CD14-positive monocyte (primary cell): ENCODE measurements around the gene TCIRG1. TPM values are rescaled to one million over a fixed set of nuclear protein-coding genes. Genes with fewer than 3 reads are reported as not detected.

Experiments
- DNase-seq, 3 donors: peaks; one replicate each; pipeline ENCODE4 v3.0.0-alpha.2; 2011 to 2022
- H2AFZ ChIP-seq: 2 replicates; pipeline ENCODE4 v1.6.0; 2012; ENCODE audit warnings: mild to moderate bottlenecking, low read depth, low read length, inconsistent platforms; ENCODE audit not compliant: insufficient read depth, poor library complexity, severe bottlenecking
- H3K27ac ChIP-seq, 2 donors: 1 replicate in 1 of 2; 2 replicates in 1 of 2; pipeline ENCODE4 v1.5.1; 2012 to 2013; ENCODE audit warnings: low read length in 2 of 2, control low read depth in 1 of 2, inconsistent platforms in 1 of 2, low read depth in 1 of 2, mild to moderate bottlenecking in 1 of 2
- H3K27me3 ChIP-seq, 2 donors: one replicate each; pipeline versions ENCODE4 v1.6.0 to v1.6.1; 2011 to 2013; ENCODE audit warnings: low read length in 2 of 2; ENCODE audit not compliant: control insufficient read depth in 2 of 2, insufficient read depth in 2 of 2
- H3K36me3 ChIP-seq, 2 donors: replicated peaks in 1 of 2; 1 replicate in 1 of 2; 2 replicates in 1 of 2; pipeline versions ENCODE4 v1.5.1 to v1.6.1; 2012 to 2013; ENCODE audit warnings: low read length in 2 of 2, control low read depth in 1 of 2, inconsistent platforms in 1 of 2, mild to moderate bottlenecking in 1 of 2; ENCODE audit not compliant: insufficient read depth in 2 of 2, control insufficient read depth in 1 of 2
- H3K4me1 ChIP-seq, 2 donors: 1 replicate in 1 of 2; 2 replicates in 1 of 2; pipeline versions ENCODE4 v1.5.1 to v1.6.1; 2012 to 2013; ENCODE audit warnings: low read length in 2 of 2, control low read depth in 1 of 2, inconsistent platforms in 1 of 2, mild to moderate bottlenecking in 1 of 2, moderate library complexity in 1 of 2; ENCODE audit not compliant: insufficient read depth in 2 of 2, control insufficient read depth in 1 of 2
- H3K4me2 ChIP-seq: replicated peaks from 2 replicates; pipeline ENCODE3; 2012; ENCODE audit warnings: low read length, moderate library complexity, mild to moderate bottlenecking; ENCODE audit not compliant: poor library complexity, severe bottlenecking; ENCODE audit errors: extremely low read depth
- H3K4me3 ChIP-seq, 3 experiments: fragments of 200-600 bp in 1 of 3; sonication (generic) in 1 of 3; replicated peaks in 1 of 3; 1 replicate in 2 of 3; 2 replicates in 1 of 3; pipeline ENCODE4 v1.5.1; 2011 to 2013; ENCODE audit warnings: low read length in 3 of 3, mild to moderate bottlenecking in 3 of 3, control low read depth in 2 of 3, low read depth in 2 of 3, inconsistent platforms in 1 of 3, moderate library complexity in 1 of 3
- H3K79me2 ChIP-seq: 2 replicates; pipeline ENCODE4 v1.6.0; 2012; ENCODE audit warnings: mild to moderate bottlenecking, control low read depth, inconsistent platforms, low read length, moderate library complexity; ENCODE audit not compliant: insufficient read depth
- H3K9ac ChIP-seq: 2 replicates; pipeline ENCODE4 v1.6.0; 2017; ENCODE audit warnings: low read length, mild to moderate bottlenecking; ENCODE audit not compliant: insufficient read depth, poor library complexity, severe bottlenecking
- H3K9me3 ChIP-seq, 2 donors: replicated peaks in 1 of 2; 1 replicate in 1 of 2; 2 replicates in 1 of 2; pipeline versions ENCODE4 v1.5.1 to v1.6.1; 2012 to 2013; ENCODE audit warnings: low read length in 2 of 2, control low read depth in 1 of 2; ENCODE audit not compliant: control insufficient read depth in 1 of 2, insufficient read depth in 1 of 2
- H4K20me1 ChIP-seq: 2 replicates; pipeline ENCODE4 v1.6.0; 2012; ENCODE audit warnings: mild to moderate bottlenecking, low read length, control low read depth, moderate library complexity; ENCODE audit not compliant: insufficient read depth
- H3K27ac Mint-ChIP-seq, 7 donors: one replicate each; pipeline ENCODE4 v1.8.0; 2020; ENCODE audit warnings: mild to moderate bottlenecking in 7 of 7, mixed read lengths in 7 of 7, moderate library complexity in 6 of 7, inconsistent platforms in 2 of 7
- H3K27me3 Mint-ChIP-seq, 3 donors: one replicate each; pipeline ENCODE4 v1.8.0; 2021 to 2022; ENCODE audit warnings: low read depth in 3 of 3, mild to moderate bottlenecking in 3 of 3, mixed read lengths in 3 of 3, moderate library complexity in 3 of 3, inconsistent platforms in 1 of 3
- H3K36me3 Mint-ChIP-seq, 2 donors: one replicate each; pipeline ENCODE4 v1.8.0; 2020; ENCODE audit warnings: mixed read lengths in 2 of 2, inconsistent platforms in 1 of 2, mild to moderate bottlenecking in 1 of 2
- H3K4me1 Mint-ChIP-seq: one replicate; pipeline ENCODE4 v1.8.0; 2020; ENCODE audit warnings: mild to moderate bottlenecking, mixed read lengths
- H3K4me3 Mint-ChIP-seq, 2 donors: one replicate each; pipeline ENCODE4 v1.8.0; 2020; ENCODE audit warnings: mild to moderate bottlenecking in 2 of 2, mixed read lengths in 2 of 2, moderate library complexity in 1 of 2
- H3K9me3 Mint-ChIP-seq, 7 donors: one replicate each; pipeline ENCODE4 v1.8.0; 2020 to 2022; ENCODE audit warnings: mixed read lengths in 7 of 7, mild to moderate bottlenecking in 6 of 7, moderate library complexity in 6 of 7, inconsistent platforms in 2 of 7
- CTCF ChIP-seq: fragments of 200-600 bp; IDR thresholded peaks from one replicate; pipeline ENCODE4 v1.8.0; 2022; ENCODE audit warnings: antibody characterized with exemption, mild to moderate bottlenecking
- WGBS: methylation state at CpG from one replicate; pipeline ENCODE4 v1.1.5; 2013; ENCODE audit warnings: missing lambda C conversion rate; ENCODE audit not compliant: insufficient coverage; 5-methylcytosine and 5-hydroxymethylcytosine counted together
- intact Hi-C, 2 donors: fragments of 100-400 bp; cut with micrococcal nuclease; formaldehyde crosslinking; loops; one replicate each; pipeline versions ENCODE4 v1.15.0 to v1.15.1; 2023
- polyA plus RNA-seq, 3 donors: library from polyadenylated mRNA; depleted of rRNA in 1 of 3; unstranded in 2 of 3; stranded (reverse) in 1 of 3; fragments of 300-500 nt in 2 of 3; fragments of >200 nt in 1 of 3; fragmentation: Illumina TruSeq in 2 of 3; gene quantifications; 1 replicate in 2 of 3; 2 replicates in 1 of 3; pipeline ENCODE4 v1.2.3, GENCODE V29; 2012 to 2021

Gene TCIRG1
- polyA plus RNA-seq, 3 donors: 197 to 1,286 (median 225) TPM

GRCh38 chr11:68016904-68017817 is 21.7 kb upstream of the TCIRG1 start:
- Histone ChIP-seq H3K9me3 (no peaks in the 10 kb centered on the region), H3K27me3 (no peaks in the 10 kb centered on the region), H2AFZ (no peak overlapping the region), H3K79me2 (peaks cover 35% of the 10 kb centered on the region), H3K4me1 (peaks cover 29 to 31% of the 10 kb centered on the region in 2 donors), H3K36me3 (peaks cover 47 to 74% of the 10 kb centered on the region in 2 donors), H3K4me2 (no peak overlapping the region), H4K20me1 (peaks cover 76% of the 10 kb centered on the region), H3K4me3 (no peak overlapping the region), H3K9ac (peak overlapping the region; percentile 17), H3K27ac (peak overlapping the region in 1 of 2 donors; percentile 14)
- H3K9me3 Mint-ChIP-seq: no peaks in the 10 kb centered on the region
- peaks cover 54 to 80% of the 10 kb centered on the region in 2 donors for H3K36me3 Mint-ChIP-seq
- peaks cover 35% of the 10 kb centered on the region for H3K4me1 Mint-ChIP-seq
- WGBS: 84% methylated on average over 15 of the region's 16 CpGs
- intact Hi-C loops: no loop called here
- peaks cover 0 to 3% (median 2%) of the 10 kb centered on the region in 3 donors for H3K27me3 Mint-ChIP-seq
- H3K27ac Mint-ChIP-seq: peak overlapping the region in 3 of 7 donors; percentile 20 to 50 (median 32)
- no peak for DNase-seq
- H3K4me3 Mint-ChIP-seq: no peak overlapping the region
- TF ChIP-seq CTCF: no peak

- H3K27me3 Mint-ChIP-seq: peaks cover 0 to 3% (median 2%) of the 10 kb centered on the region in 3 donors
- Histone ChIP-seq H3K79me2 (peaks cover 25% of the 10 kb centered on the region), H3K27ac (no peak overlapping the region), H4K20me1 (peaks cover 72% of the 10 kb centered on the region), H3K4me3 (no peak overlapping the region), H3K9me3 (no peaks in the 10 kb centered on the region), H3K36me3 (peaks cover 55 to 82% of the 10 kb centered on the region in 2 donors), H3K4me1 (peaks cover 19 to 21% of the 10 kb centered on the region in 2 donors), H3K27me3 (no peaks in the 10 kb centered on the region), H2AFZ (no peak overlapping the region), H3K9ac (no peak overlapping the region), H3K4me2 (no peak overlapping the region)
- 87% methylated on average over 24 of the region's 27 CpGs for WGBS
- peak overlapping the region in 2 of 7 donors; percentile 67 to 76 for H3K27ac Mint-ChIP-seq
- H3K9me3 Mint-ChIP-seq: no peaks in the 10 kb centered on the region
- peaks cover 25% of the 10 kb centered on the region for H3K4me1 Mint-ChIP-seq
- H3K4me3 Mint-ChIP-seq: no peak overlapping the region
- peaks cover 60 to 89% of the 10 kb centered on the region in 2 donors for H3K36me3 Mint-ChIP-seq
- TF ChIP-seq CTCF: no peak
- intact Hi-C loops: no loop called here
- DNase-seq: no peak
Observed at GRCh38 chr11:68017980-68018729, 20.7 kb upstream of the TCIRG1 start.
